GM18873 (cell line): ENCODE results near the gene LYPD3.
"Not testable (repeated sequence)": the region's sequence is repeated elsewhere in the genome, so short reads cannot be mapped to it uniquely, and the experiment has no call there.

ENCODE experiments used
- ATAC-seq: cut with Tn5 transposase; IDR thresholded peaks from one replicate; pipeline ENCODE4 v1.9.1; 2021; ENCODE audit warnings: mild to moderate bottlenecking, moderate library complexity, moderate number of reproducible peaks; ENCODE audit not compliant: unreplicated experiment, low FRiP score

Gene LYPD3

DNA sequence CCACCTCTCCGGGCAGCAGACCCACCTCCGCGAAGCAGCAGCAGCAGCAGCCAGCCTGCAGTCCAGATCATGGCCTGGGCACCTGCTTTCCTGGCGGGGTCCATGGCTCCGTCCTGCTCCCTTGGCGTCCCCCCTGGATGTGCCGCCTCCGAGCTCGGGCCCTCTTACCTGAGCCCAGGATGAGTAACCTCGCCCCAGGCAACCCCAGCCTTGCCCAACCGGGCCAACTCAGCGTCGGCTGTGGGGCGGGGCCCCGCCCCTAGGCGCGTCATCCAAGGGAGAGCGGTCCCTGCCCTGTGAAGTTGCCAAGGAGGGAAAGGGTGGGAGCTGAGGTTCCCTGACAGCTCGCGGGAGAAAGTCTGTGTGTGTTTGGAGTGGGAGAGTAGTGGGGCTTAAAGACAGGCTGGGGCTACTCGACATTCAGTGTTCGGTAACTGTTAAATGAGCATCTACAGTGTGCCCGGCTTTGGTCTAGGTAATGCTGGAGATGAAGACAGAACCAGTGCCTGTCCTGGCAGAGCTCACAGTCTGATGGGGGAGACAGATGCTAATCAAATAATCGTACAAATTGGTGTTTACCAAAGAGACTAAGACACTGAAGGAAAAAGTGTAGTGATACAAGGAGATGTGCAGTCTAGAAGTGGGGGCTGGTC, at the start of gene LYPD3:
Gene LYPD3, minus strand, starts transcription at position 141 of the 653 bp plus-strand sequence. Its CDS starts 37 bp downstream, at position 104.
- ATAC-seq: no peak

DNA sequence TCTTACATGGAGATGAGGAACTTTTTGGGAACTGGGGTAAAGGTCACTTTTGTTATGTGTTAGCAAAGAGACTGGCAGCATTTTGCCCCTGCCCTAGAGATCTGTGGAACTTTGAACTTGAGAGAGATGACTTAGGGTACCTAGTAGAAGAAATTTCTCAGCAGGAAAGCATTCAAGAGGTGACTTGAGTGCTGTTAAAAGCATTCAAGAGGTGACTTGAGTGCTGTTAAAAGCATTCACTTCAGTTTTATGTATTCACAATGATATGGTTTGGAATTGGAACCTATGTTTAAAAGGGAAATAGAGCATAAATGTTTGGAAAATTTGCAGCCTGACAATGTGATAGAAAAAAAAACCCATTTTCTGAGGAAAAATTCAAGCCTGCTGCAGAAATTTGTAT, 47.0 kb upstream of the LYPD3 start:
- ATAC-seq: not testable (repeated sequence)

DNA sequence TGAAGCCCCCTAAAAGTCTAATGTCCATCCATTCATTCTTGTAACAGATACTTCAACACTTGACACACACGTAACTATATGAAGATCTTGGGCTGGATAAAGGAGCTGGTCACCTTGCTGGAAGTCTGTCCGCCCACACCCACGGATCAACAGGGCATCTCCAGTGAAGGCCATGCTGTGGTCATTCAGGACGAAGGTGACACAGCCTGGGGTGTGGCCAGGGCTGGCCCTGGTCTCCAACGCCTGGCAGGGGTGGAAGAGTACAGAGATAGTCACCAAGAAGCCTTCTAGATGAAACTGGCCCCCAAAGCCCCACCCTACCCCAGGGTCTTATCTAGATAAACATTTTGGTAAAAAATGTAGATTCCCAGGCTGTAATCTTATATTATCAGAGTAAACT, 45.9 kb upstream of the LYPD3 start:
- no peak for ATAC-seq

DNA sequence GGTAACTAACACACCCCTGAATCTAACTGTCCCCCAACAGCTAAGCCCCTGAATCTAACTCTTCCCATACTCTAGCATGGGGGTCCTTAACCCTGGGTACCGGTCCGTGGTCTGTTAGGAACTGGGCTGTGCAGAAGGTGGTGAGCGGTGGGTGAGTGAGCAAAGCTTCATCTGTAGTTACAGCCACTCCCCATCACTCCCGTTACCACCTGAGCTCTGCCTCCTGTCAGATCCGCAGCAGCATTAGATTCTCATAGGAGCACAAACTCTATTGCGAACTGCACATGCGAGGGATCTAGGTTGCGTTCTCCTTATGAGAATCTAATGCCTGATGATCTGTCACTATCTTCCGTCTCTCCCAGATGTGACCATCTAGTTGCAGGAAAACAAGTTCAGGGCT, 45.3 kb upstream of the LYPD3 start:
- no peak for ATAC-seq

DNA sequence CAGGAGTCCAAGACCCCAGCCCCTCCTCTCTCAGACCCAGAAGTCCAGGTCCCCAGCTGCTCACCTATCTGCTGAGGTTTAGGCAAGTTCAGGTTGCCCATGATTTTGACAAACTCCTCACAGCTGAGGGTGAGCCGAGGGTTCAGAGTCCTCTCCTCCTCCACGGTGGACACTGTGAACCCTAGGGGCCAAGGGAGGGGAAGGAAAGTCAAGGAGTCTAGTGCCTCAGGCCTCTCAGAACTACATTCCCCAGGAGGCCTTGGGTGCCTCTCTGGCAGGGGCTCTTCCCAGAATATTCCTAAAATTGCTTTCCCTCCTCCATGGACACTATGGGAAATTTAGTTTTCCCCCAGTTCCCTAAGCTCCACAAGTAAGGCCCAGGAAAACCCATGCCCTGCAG, 42.5 kb upstream of the LYPD3 start:
- ATAC-seq: no peak

DNA sequence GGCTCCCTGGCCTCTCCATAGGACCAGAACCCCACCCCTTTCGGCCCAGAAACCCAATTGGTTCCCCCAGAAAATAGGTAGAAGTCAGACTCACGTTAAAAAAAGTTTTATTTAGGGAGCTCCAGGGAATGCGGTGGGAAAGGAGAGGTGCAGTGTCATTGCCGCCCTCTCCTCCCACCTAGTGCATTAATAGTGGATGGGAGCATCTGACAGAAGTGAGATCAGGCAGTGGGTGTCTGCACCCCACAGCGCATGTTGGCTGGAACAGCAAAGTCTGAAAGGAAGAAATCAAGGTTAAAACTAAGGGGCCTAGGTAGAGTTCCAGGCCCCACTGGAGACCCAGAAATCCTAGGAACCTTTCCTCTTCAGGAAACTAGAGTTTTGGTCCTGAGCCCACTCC, 41.2 kb upstream of the LYPD3 start:
- ATAC-seq: no peak

DNA sequence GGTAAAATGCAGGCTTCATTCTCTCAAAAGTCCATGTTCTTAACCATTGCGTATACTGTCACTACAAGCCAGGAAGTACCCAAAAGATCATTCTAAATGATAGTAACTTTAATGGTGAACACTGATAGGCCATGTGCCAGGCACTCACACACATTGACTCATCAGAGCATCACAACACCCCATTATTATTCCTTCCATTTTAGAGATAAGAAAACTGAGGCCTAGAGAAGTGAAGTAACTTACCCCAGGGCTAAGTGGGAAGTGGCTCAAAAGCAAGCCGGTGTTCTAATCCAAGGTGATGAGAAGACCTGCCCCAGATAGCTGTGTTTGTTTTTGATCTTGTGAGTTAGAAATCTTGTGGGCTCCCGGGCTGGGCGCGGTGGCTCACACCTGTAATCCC, 40.5 kb upstream of the LYPD3 start:
- no peak for ATAC-seq

DNA sequence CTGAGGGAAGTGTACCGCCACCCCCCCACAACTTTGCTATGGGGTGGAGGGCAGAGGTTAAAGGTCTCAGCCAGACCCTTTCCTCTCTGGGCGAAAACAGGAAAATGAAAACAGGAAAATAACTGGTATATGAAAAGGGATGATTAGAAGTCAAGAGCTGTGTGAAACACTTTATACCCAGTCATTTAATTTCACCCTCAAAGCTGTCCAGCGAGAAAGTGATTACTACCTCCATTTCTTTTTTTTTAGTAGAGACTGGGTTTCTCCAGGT, 39.7 kb upstream of the LYPD3 start:
- ATAC-seq: no peak

DNA sequence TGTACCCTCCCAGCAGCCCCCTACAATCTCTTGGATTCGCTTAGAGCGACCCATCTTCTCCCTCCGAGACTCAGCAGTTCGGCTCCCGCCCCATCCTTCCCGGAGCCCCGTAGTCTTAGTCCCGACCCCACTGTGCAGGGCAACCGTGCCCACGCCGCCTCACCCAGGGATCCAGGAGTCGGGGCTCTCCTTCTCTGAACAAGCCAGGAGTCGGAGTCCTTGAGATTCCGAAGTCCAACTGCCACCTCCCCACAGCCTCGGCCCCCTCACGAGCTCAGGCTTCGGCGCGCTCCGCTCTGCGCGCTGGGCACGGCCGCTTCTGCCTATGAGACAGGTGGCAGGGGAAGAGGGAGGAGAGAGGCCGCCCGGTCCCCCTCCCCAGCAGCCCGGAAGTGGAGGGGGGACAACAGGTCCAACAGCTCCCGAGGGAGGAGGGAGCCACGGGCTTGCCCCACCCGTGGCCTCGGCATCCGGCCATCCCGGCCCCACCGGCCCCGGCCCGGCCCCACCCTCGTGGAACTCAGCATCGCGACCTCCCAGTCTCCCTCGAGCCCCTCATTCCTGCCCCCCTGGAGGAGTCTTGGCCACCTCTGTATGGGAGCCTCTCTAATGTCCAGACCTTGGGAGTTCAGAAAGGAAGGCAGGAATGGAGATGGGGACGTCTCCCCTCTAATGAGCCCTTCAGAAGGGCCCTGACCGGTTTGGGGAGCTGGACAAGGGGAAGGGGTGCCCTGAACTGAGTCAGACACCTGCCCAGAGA, 39.2 kb upstream of the LYPD3 start, which contains the start of gene PHLDB3:
Gene PHLDB3, minus strand, starts transcription at position 321 of the 760 bp plus-strand sequence. CDS start 628 bp downstream, outside the sequence.
- ATAC-seq: peak; percentile 9

DNA sequence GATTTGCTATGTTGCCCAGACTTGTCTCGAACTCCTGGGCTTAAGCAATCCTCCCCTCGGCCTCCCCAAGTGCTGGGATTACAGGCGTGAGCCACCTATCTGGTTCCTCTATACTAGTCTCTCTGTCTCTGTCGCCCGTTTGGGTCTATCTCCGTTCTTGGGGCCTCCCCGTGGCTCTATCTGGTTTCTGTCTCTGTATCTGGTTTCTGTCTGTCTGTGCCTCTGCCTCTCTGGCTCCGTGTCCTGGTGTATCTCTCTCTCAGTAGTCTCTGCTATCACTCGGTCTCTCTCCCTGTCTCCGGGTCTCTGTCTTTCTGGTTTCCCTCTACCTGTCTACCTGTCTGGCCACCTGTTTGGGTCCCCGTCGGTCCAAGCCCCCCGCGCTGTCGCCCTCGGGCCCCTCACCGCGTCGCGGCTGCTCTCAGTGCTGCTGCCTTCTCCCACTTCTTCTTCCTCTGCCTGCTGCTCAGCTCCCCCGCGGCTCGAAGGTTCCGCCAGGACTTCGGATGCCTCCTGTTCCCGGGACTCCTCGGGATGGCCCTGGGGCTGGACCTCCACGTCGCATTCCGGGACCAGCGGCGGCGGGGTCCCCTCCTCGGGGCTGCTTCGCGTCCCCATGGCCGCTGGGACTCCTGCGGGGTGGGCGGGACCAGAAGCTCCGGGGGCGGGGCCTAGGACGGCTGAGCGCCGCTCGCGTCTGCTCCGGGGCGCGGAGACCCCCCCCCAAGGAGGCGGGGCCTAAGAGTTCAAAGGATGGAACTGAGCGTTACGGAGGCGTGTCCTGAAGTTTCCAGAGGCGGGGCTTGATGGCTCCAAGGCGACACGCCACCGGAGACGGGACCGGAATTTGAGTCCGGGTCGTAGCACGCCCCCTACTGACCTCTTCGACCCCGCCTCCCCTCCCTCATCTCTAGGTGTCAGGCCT, 38.4 kb upstream of the LYPD3 start:
- ATAC-seq: peak; percentile 63

DNA sequence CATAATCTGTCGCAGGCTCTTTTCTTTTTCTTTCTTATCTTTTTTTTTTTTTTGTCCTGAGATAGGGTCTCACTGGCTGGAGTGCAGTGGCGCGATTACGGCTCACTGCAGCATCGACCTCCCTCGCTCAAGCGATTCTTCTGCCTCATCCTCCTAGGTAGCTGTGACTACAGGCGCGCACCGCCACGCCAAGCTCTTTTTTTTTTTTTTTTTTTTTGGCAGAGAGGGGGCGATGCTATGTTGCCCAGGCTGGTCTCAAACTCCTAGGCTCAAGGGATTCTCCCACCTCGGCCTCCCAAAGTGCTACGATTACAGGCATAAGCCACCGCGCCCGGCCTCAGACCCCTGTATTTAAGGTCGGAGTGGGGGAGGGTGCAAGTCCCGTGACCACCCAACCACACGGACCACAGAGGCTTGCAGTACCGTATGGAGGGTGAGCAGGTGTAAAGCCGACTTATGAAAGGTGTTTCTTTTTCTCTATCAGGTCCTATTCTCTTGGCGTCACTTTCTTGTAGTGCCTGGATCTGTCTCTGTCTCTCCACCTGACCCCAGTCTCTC, 37.1 kb upstream of the LYPD3 start:
- ATAC-seq: no peak

DNA sequence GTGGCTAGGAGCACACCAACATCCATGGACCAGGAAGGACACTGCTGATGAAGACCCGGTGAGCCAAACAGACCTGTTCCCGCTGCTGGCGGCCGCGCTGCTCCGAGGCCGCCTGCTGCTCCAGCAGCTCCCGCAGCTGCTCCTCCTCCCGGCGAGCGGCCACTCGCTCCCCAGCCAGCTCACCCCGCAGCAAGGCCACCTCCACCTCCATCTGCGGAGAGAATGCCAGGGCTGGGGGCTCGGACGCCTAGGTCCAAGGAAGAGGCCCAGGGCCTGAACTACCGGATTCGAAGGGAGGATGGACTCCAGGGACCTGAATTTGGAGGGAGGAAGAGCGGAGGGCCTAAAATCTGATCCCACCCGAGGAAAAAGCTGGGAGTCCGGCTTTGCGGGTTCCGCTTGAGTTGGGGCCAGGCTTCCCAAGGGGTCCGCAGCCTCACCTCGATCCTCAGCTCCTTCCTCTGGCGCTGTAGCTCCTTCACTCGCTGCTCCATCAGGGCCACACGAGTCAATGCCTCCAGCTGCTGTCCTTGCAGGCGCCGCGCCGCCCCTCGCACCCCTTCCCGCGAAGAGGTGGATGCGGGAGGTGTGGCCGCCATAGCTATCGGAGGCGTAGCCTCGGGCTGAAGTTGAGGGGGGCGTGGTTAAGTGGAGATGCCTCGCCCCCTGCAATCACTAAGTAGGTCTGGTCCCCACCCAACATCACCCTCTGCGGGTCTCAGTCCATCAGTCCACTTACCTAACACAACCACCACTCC, 36.4 kb upstream of the LYPD3 start:
- no peak for ATAC-seq

DNA sequence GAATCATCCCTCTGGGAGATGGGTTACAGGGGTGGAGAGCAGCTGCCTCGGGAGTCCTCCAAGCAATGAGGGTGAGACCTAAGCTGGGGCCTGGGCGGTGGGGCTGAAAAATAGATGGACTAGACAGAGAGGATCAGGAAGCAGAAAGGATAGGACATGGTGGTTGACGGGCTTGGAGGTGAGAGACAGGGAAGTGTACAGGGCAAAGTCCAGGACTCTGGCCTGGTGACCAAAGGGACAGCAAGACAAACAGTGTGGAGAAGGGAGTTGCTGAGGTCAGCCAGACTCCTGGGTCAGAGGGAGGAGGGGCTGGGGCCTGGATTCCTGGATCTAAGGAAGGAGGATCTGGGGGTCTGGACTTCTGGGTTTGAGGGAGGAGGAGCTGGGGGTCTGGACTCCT, 33.6 kb upstream of the LYPD3 start:
- no peak for ATAC-seq

DNA sequence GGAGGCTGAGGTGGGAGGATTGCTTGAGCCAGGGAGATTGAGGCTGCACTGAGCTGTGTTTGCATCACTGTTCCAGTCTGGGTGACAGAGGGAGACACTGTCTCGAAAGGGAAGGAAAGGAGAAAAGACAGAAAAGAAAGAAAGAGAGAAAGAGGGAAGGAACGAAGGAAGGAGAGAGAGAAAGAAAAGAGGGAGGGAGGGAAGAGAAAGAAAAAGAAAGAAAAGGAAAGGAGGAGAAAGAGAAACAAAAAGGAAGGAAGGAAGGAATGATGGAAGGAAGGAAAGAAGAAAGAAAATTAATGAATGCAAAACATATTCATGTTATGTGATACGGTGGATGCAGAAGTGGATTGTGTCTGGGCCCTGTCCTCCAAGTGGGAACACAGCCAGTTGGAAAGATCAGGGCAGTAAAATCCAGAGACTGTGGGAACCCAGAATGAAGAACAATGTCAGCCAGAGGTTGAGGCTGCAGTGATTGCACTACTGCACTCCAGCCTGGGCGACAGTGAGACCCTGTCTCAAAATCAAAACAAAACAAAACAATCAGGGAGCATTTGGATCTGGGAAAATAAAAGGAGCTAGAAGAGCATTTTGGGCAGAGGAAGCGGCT, 32.9 kb upstream of the LYPD3 start:
- ATAC-seq: no peak

DNA sequence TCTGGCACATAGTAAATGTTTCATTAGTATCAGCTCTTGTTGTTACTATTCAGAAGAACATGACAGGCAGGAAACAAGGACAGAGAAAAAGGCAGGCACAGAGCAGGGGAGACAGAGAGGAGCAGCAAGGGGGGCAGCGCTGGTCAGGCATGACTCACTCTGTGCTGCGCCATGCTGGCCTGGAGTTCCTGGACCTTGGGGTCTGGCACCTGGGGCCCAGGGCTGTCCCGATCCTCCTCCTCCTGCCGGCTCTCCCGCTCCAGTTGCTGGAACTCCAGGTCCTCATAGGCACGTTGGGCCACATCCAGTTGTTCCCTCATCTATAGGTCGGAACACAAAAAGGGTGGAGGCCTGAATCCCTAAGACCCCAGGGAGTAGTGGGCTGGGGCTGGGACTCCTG, 31.6 kb upstream of the LYPD3 start:
- no peak for ATAC-seq

DNA sequence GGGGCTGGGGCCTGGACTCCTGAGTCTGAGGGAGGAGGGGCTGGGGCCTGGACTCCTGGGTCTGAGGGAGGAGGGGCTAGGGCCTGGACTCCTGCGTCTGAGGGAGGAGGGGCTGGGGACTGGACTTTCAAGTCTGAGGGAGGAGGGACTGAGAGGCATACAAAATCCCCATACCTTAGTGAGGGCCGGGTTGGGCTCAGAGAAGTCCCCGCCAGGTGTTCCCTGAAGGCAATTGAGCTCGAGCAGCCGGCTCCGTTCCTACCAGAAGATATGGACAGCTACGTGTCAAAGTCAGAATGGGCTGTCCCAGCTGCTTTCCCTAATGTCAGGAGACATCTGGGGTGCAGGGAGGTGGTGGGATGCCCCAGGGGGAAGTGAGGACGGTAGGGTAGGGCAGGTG, 29.7 kb upstream of the LYPD3 start:
- no peak for ATAC-seq

DNA sequence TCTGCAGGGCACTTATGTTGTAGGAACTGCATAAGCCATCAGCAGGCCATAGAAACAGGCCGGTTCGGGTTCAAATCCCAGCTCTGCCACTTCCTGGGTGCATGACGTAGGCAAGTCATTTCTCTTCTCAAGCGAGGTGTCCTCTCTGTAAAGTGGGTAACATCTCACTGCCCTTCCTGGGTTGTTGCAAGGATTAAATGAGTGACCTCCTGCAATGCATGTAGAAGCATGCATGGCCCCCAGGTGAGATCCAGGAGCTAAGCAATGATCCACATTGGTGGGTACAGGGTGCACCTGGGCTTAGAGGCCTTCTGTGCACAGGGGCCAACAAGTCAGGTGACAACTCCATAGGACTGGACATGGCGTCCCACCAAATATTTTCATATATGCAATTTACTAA, 25.4 kb upstream of the LYPD3 start:
- no peak for ATAC-seq

DNA sequence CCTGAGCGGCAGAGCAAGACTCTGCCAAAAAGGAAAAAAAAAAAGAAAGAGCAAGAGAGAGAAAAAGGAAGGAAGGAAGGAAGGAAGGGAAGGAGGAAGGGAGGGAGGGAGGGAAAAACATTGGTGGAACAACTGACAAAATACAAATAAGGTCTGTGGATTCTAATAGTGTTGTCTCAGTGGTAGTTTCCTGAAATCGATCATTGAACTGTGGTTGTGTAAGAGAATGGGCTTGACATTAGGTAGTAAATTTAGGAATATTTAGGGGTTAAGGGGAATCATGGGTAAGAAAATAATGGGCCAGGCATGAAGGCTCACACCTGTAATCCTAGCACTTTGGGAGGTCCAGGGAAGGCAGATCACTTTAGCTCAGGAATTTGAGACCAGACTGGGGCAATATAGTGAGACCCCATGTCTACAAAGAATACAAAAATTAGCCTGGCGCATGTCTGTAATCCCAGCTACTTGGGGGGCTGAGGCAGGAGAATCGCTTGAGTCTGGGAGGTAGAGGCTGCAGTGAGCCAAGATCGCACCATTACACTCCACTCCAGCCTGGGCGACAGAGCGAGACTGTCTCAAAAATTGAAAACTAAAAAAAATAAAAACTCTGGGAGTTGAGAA, 24.7 kb upstream of the LYPD3 start:
- ATAC-seq: no peak

DNA sequence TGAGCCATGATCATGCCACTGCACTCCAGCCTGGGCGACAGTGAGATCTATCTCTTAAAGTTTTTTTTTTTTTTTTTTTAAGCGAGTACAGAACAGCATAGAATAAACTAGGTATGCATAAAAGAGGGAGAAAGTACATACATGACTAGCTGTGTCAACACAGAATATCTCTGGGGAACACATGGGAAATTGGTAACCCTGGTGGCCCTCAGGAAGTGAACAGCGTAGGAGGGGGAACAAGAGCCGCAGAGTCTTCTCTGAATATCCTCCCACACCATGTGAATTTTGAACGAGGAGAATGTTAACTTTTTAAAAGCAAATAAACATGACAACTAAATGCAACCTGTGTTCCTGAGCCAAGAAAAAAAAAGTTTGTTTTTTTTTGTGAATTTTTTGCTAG, 23.9 kb upstream of the LYPD3 start:
- no peak for ATAC-seq
